HEK293 (cell line): ENCODE measurements around the gene SLC38A1.

Experiments
- CTCF ChIA-PET: fragments of 350-600 bp; formaldehyde crosslinking; extraction: SDS; loops from one replicate; lab custom pipeline; 2021; ENCODE audit warnings: antibody characterized with exemption; lab: Yijun Ruan, JAX
- POLR2A ChIA-PET: fragments of 300-600 bp; formaldehyde crosslinking; extraction: SDS; loops from one replicate; lab custom pipeline; 2020; ENCODE audit warnings: antibody characterized with exemption, inconsistent platforms; lab: Yijun Ruan, JAX
- H3K27ac ChIP-seq: fragments of 200-500 bp; sonication (Bioruptor generic); 2 replicates; pipeline ENCODE4 v1.5.1; 2014; ENCODE audit warnings: low read depth, low read length, control low read depth, inconsistent platforms; ENCODE audit errors: extremely low read depth
- H3K36me3 ChIP-seq, 2 experiments: fragments of 200-500 bp in 1 of 2; sonication (Bioruptor generic) in 1 of 2; 1 replicate in 1 of 2; 2 replicates in 1 of 2; pipeline ENCODE4 v1.5.1; 2014 to 2017; ENCODE audit warnings: inconsistent platforms in 2 of 2, low read length in 2 of 2; ENCODE audit not compliant: control insufficient read depth in 2 of 2, insufficient read depth in 1 of 2
- H3K4me1 ChIP-seq: fragments of 200-500 bp; sonication (Bioruptor generic); 2 replicates; pipeline ENCODE4 v1.5.1; 2014; ENCODE audit warnings: mild to moderate bottlenecking, low read length, inconsistent platforms; ENCODE audit not compliant: control insufficient read depth, insufficient read depth
- H3K4me3 ChIP-seq: 2 replicates; pipeline ENCODE4 v1.5.1; 2011; ENCODE audit warnings: low read depth, mild to moderate bottlenecking, control low read depth, low read length, moderate library complexity
- H3K9me3 ChIP-seq: fragments of 200-500 bp; sonication (Bioruptor generic); 2 replicates; pipeline ENCODE4 v1.5.1; 2014; ENCODE audit warnings: low read depth, low read length, inconsistent platforms; ENCODE audit not compliant: control insufficient read depth, insufficient read depth
- FEZF1 ChIP-seq: fragments of 450-650 bp; formaldehyde crosslinking; IDR thresholded peaks from 2 replicates; pipeline ENCODE4 v1.5.1; 2016; ENCODE audit warnings: missing biosample characterization, missing genetic modification characterization
- HOXA7 ChIP-seq: sonication (generic); formaldehyde crosslinking; IDR thresholded peaks from 2 replicates; pipeline ENCODE4 v1.8.1; 2022; ENCODE audit warnings: missing genetic modification reagents, borderline replicate concordance
- RBAK ChIP-seq: fragments of 450-650 bp; formaldehyde crosslinking; IDR thresholded peaks from 2 replicates; pipeline ENCODE4 v1.5.1; 2016; ENCODE audit warnings: missing biosample characterization, missing genetic modification characterization
- REST ChIP-seq: fragments of 450-650 bp; formaldehyde crosslinking; IDR thresholded peaks from 2 replicates; pipeline ENCODE4 v1.5.1; 2016; ENCODE audit warnings: missing biosample characterization, missing genetic modification characterization
- ZBTB1 ChIP-seq: fragments of 450-650 bp; formaldehyde crosslinking; IDR thresholded peaks from 2 replicates; pipeline ENCODE4 v1.5.1; 2016; ENCODE audit warnings: missing biosample characterization, missing genetic modification characterization
- ZFP3 ChIP-seq: fragments of 450-650 bp; formaldehyde crosslinking; IDR thresholded peaks from 2 replicates; pipeline ENCODE4 v1.5.1; 2016; ENCODE audit warnings: low read depth, missing biosample characterization, missing genetic modification characterization
- ZFP69B ChIP-seq: fragments of 450-650 bp; formaldehyde crosslinking; IDR thresholded peaks from 2 replicates; pipeline ENCODE4 v1.5.1; 2016; ENCODE audit warnings: missing biosample characterization, missing genetic modification characterization
- ZNF138 ChIP-seq: fragments of 450-650 bp; formaldehyde crosslinking; IDR thresholded peaks from 2 replicates; pipeline ENCODE4 v1.5.1; 2016; ENCODE audit warnings: missing biosample characterization, missing genetic modification characterization, borderline replicate concordance
- ZNF302 ChIP-seq: fragments of 450-650 bp; formaldehyde crosslinking; IDR thresholded peaks from 2 replicates; pipeline ENCODE4 v1.5.1; 2016; ENCODE audit warnings: missing biosample characterization, missing genetic modification characterization, low read depth
- ZNF391 ChIP-seq: fragments of 450-650 bp; formaldehyde crosslinking; IDR thresholded peaks from 2 replicates; pipeline ENCODE4 v1.5.1; 2016; ENCODE audit warnings: low read depth, missing biosample characterization, missing genetic modification characterization, borderline replicate concordance
- ZNF416 ChIP-seq: fragments of 450-650 bp; formaldehyde crosslinking; IDR thresholded peaks from 2 replicates; pipeline ENCODE4 v1.5.1; 2016; ENCODE audit warnings: missing biosample characterization, missing genetic modification characterization
- ZNF585B ChIP-seq: fragments of 450-650 bp; formaldehyde crosslinking; IDR thresholded peaks from 2 replicates; pipeline ENCODE4 v1.5.1; 2016; ENCODE audit warnings: missing biosample characterization, missing genetic modification characterization
- ZNF621 ChIP-seq: fragments of 450-650 bp; formaldehyde crosslinking; IDR thresholded peaks from 2 replicates; pipeline ENCODE4 v1.5.1; 2017; ENCODE audit warnings: missing biosample characterization, missing genetic modification characterization
- ZNF629 ChIP-seq: fragments of 450-650 bp; formaldehyde crosslinking; IDR thresholded peaks from 2 replicates; pipeline ENCODE4 v1.5.1; 2017; ENCODE audit warnings: missing biosample characterization, missing genetic modification characterization
- ZNF639 ChIP-seq: fragments of 450-650 bp; formaldehyde crosslinking; IDR thresholded peaks from 2 replicates; pipeline ENCODE4 v1.5.1; 2016; ENCODE audit warnings: missing biosample characterization, missing genetic modification characterization
- ZNF777 ChIP-seq: fragments of 450-650 bp; formaldehyde crosslinking; IDR thresholded peaks from 2 replicates; pipeline ENCODE4 v1.5.1; 2017; ENCODE audit warnings: missing biosample characterization, missing genetic modification characterization, borderline replicate concordance
- TF ChIP-seq, protein P1 (sequence below): fragments of 450-650 bp; formaldehyde crosslinking; IDR thresholded peaks from 2 replicates; pipeline ENCODE4 v1.5.1; 2016; ENCODE audit warnings: missing biosample characterization, missing genetic modification characterization
- TF ChIP-seq, protein P2 (sequence below): fragments of 450-650 bp; IDR thresholded peaks from 2 replicates; pipeline ENCODE4 v1.5.1; 2018; ENCODE audit warnings: missing biosample characterization, mild to moderate bottlenecking, missing genetic modification characterization

SLC38A1 gene

DNA sequence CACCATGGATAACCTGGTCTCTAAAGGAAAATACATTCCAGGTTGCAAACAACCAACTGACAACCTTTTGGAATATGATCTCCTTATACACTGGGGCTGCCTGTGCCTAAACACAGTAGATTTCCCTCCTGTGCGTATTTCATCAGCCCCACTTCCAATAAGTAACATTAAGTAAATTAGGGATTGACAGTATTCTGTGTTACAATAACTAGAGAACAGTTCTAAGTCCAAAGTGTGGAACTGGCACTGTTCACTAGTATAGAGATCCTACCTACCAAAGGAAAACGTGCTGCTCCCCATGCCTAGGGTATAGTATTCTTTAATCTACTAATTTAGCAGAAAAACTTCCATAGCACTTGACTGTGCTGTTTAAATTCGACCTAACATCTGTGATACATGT is 82.8 kb downstream of the SLC38A1 start:
- no peak overlapping the region for H3K4me3 ChIP-seq
- no peaks in the 10 kb centered on the region for H3K4me1 ChIP-seq
- ChIA-PET CTCF (no interaction called here), POLR2A (no interaction called here)
- no peak overlapping the region for H3K27ac ChIP-seq
- TF ChIP-seq ZNF416 (no peak), ZBTB1 (tag by site-specific recombination) (no peak), REST (tag by site-specific recombination) (no peak), FEZF1 (tag by site-specific recombination) (no peak), ZFP69B (tag by site-specific recombination) (no peak), ZNF585B (no peak), ZNF621 (tag by site-specific recombination) (no peak)
- peaks cover 0 to 6% of the 10 kb centered on the region in 2 experiments; a peak in 1 of 3 replicates for H3K36me3 ChIP-seq
- H3K9me3 ChIP-seq: no peaks in the 10 kb centered on the region

DNA sequence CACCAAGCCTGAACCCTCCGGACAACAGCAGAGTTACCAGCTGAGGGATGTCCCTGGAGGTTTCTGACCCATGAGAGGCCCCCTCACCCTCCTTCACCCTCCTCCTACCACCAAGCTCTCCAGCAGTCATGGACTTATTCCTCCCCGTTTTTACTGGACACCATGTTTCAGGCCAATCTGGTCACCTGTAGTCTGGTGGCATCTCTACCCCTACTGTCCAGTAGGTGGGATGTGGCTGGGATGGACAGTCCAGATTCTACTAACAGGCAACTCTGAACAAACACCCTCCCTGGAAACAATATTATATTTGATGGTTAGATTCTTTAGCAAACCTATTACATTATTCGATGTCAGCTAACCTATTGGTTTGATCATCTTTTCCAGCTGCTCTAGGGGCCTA is 83.2 kb downstream of the SLC38A1 start:
- TF ChIP-seq, protein P1, sequence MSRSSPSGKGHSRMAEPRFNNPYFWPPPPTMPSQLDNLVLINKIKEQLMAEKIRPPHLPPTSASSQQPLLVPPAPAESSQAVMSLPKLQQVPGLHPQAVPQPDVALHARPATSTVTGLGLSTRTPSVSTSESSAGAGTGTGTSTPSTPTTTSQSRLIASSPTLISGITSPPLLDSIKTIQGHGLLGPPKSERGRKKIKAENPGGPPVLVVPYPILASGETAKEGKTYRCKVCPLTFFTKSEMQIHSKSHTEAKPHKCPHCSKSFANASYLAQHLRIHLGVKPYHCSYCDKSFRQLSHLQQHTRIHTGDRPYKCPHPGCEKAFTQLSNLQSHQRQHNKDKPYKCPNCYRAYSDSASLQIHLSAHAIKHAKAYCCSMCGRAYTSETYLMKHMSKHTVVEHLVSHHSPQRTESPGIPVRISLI (tag by site-specific recombination): no peak
- TF ChIP-seq RBAK (tag by site-specific recombination) (no peak), ZNF138 (tag by site-specific recombination) (no peak), ZFP3 (tag by site-specific recombination) (no peak), ZNF639 (tag by site-specific recombination) (no peak), ZNF391 (tag by site-specific recombination) (no peak), ZNF302 (tag by site-specific recombination) (no peak), HOXA7 (CRISPR knock-in tag) (no peak), ZNF629 (tag by site-specific recombination) (no peak), ZNF777 (tag by site-specific recombination) (no peak)
- TF ChIP-seq, protein P2, sequence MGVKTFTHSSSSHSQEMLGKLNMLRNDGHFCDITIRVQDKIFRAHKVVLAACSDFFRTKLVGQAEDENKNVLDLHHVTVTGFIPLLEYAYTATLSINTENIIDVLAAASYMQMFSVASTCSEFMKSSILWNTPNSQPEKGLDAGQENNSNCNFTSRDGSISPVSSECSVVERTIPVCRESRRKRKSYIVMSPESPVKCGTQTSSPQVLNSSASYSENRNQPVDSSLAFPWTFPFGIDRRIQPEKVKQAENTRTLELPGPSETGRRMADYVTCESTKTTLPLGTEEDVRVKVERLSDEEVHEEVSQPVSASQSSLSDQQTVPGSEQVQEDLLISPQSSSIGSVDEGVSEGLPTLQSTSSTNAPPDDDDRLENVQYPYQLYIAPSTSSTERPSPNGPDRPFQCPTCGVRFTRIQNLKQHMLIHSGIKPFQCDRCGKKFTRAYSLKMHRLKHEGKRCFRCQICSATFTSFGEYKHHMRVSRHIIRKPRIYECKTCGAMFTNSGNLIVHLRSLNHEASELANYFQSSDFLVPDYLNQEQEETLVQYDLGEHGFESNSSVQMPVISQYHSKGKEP (tag by site-specific recombination): no peak
- TF ChIP-seq, all 188 proteins: peak for 0
- POLR2A ChIA-PET: no interaction called here
- H3K36me3 ChIP-seq: peaks cover 0 to 6% of the 10 kb centered on the region in 2 experiments; a peak in 1 of 3 replicates
- no peak overlapping the region for H3K27ac ChIP-seq
- CTCF ChIA-PET: interaction anchor here (0.7 kb wide), 1 partner anchor 12 kb away, joined by 3 read pairs; no protein-coding TSS in a partner anchor
- H3K4me3 ChIP-seq: no peak overlapping the region
- no peaks in the 10 kb centered on the region for H3K4me1 ChIP-seq
- no peaks in the 10 kb centered on the region for H3K9me3 ChIP-seq
